Suprapubic skin (tissue), 4 donors: ENCODE results near the gene HECTD3. TPM values are rescaled to one million over a fixed set of nuclear protein-coding genes. Genes with fewer than 3 reads are reported as not detected.
"Not testable (repeated sequence)": the region's sequence is repeated elsewhere in the genome, so short reads cannot be mapped to it uniquely, and the experiment has no call there.

Experiments used
- DNase-seq, 2 donors: peaks; one replicate each; pipeline ENCODE4 v3.0.0-alpha.2; 2019; ENCODE audit warnings: low spot score in 2 of 2
- H3K27ac ChIP-seq: fragments of 200-600 bp; sonication (generic); one replicate; pipeline ENCODE4 v1.5.1; 2019
- H3K27me3 ChIP-seq: fragments of 200-600 bp; sonication (generic); one replicate; pipeline ENCODE4 v1.5.1; 2019
- H3K36me3 ChIP-seq: fragments of 200-600 bp; sonication (generic); one replicate; pipeline ENCODE4 v1.5.1; 2019
- H3K4me1 ChIP-seq: fragments of 200-600 bp; sonication (generic); one replicate; pipeline ENCODE4 v1.5.1; 2019
- H3K4me3 ChIP-seq: fragments of 200-600 bp; sonication (generic); one replicate; pipeline ENCODE4 v1.5.1; 2019; ENCODE audit warnings: mild to moderate bottlenecking
- H3K9me3 ChIP-seq: fragments of 200-600 bp; sonication (generic); one replicate; pipeline ENCODE4 v1.5.1; 2019
- EP300 ChIP-seq: sonication (generic); formaldehyde crosslinking; IDR thresholded peaks from one replicate; pipeline ENCODE4 v1.6.1; 2017; ENCODE audit warnings: antibody characterized with exemption
- POLR2A ChIP-seq, 2 donors: fragments of 450-650 bp; IDR thresholded peaks; one replicate each; pipeline ENCODE4 v1.6.1; 2017; ENCODE audit warnings: antibody characterized with exemption in 2 of 2, mild to moderate bottlenecking in 2 of 2, moderate library complexity in 2 of 2
- POLR2AphosphoS5 ChIP-seq, 3 donors: sonication (generic); formaldehyde crosslinking; IDR thresholded peaks; one replicate each; pipeline ENCODE4 v1.6.1; 2017; ENCODE audit warnings: antibody characterized with exemption in 3 of 3
- WGBS: methylation state at CpG from one replicate; pipeline ENCODE4 v1.1.5; 2018; 5-methylcytosine and 5-hydroxymethylcytosine counted together
- total RNA-seq, 4 donors: library from RNA; depleted of rRNA; stranded (reverse); fragments of >200 nt; gene quantifications; one replicate each; pipeline ENCODE4 v1.1.0, GENCODE V29; 2016
- TF ChIP-seq, protein P1 (sequence below), 2 donors: fragments of 200-600 bp in 1 of 2; fragments of 450-650 bp in 1 of 2; sonication (generic) in 1 of 2; IDR thresholded peaks; one replicate each; pipeline ENCODE4 v1.5.1; 2016 to 2019; ENCODE audit warnings: antibody characterized with exemption in 2 of 2, mild to moderate bottlenecking in 1 of 2, moderate library complexity in 1 of 2

The HECTD3 gene
- total RNA-seq, 4 donors from 2014 or later, result 37.8 to 65.5 (median 56.8) TPM

DNA sequence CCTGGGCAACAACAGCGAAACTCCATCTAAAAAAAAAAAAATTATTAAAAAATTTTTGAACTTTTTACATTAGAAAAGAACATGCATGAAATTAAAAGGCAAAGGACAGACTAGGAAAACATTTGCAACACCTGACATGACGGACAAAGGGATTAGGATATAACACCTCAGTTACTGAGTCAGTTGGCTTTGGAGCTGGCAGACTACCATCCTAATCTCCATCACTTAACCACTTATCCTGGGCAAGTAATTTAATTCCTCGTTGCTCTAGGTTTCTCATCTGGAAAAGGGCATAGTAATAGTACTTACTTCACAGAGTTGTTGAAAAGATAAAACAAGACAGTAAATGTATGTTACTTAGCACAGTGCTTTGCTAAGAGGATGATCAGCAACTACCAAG is 11.9 kb downstream of the HECTD3 start:
- TF ChIP-seq, protein P1, sequence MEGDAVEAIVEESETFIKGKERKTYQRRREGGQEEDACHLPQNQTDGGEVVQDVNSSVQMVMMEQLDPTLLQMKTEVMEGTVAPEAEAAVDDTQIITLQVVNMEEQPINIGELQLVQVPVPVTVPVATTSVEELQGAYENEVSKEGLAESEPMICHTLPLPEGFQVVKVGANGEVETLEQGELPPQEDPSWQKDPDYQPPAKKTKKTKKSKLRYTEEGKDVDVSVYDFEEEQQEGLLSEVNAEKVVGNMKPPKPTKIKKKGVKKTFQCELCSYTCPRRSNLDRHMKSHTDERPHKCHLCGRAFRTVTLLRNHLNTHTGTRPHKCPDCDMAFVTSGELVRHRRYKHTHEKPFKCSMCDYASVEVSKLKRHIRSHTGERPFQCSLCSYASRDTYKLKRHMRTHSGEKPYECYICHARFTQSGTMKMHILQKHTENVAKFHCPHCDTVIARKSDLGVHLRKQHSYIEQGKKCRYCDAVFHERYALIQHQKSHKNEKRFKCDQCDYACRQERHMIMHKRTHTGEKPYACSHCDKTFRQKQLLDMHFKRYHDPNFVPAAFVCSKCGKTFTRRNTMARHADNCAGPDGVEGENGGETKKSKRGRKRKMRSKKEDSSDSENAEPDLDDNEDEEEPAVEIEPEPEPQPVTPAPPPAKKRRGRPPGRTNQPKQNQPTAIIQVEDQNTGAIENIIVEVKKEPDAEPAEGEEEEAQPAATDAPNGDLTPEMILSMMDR (IDR thresholded peaks at IDR 0.05), result no peak
- TF ChIP-seq POLR2A (IDR thresholded peaks at IDR 0.05), result no peak
- TF ChIP-seq EP300, result no peak
- no peak for TF ChIP-seq POLR2AphosphoS5 (IDR thresholded peaks at IDR 0.05)
- WGBS, result 79% methylated on average over 3 of the region's 3 CpGs
- Histone ChIP-seq H3K4me1 (peaks cover 7% of the 10 kb centered on the region), H3K27ac (no peak overlapping the region), H3K36me3 (peaks cover 27% of the 10 kb centered on the region), H3K9me3 (no peaks in the 10 kb centered on the region), H3K4me3 (no peak overlapping the region), H3K27me3 (no peaks in the 10 kb centered on the region)
- DNase-seq, result no peak

DNA sequence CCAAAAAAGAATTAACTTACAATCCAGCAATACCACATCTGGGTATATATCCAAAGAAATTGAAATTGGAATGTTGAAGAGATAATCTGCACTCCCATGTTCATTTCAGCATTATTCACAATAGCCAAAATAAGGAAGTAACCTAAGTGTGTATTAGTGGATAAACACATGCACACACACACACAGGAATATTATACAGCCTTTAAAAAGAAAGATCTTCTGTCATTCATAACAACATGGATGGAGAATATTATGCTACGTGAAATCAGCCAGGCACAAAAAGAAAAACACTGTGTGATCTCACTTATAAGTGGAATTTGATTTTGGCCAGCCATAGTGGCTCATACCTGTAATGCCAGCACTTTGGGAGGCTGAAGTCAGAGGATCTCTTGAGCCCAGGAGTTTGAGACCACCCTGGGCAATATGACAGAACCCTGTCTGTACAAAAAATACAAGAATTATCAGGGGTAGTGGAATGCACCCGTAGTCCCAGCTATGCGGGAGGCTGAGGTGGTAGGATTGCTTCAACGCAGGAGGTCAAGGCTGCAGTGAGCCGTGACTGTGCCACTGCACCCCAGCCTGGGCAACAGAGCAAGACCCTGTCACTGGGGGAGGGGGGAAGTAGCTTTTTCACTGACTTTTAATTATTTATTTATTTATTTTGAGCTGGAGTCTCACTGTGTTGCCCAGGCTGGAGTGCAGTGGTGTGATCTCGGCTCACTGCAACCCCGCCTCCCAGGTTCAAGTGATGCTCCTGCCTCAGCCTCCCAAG is 15.5 kb downstream of the HECTD3 start:
- no peak overlapping the region for H3K27ac ChIP-seq
- DNase-seq, result no peak
- no peak overlapping the region for H3K4me3 ChIP-seq
- WGBS, result 96% methylated on average over 7 of the region's 7 CpGs
- no peak for TF ChIP-seq POLR2AphosphoS5 (IDR thresholded peaks at IDR 0.05)
- TF ChIP-seq, protein P1 (IDR thresholded peaks at IDR 0.05), result no peak
- no peak for TF ChIP-seq EP300
- no peak for TF ChIP-seq POLR2A (IDR thresholded peaks at IDR 0.05)
- no peaks in the 10 kb centered on the region for H3K9me3 ChIP-seq
- peaks cover under 1% of the 10 kb centered on the region for H3K4me1 ChIP-seq
- no peaks in the 10 kb centered on the region for H3K36me3 ChIP-seq
- H3K27me3 ChIP-seq, result no peaks in the 10 kb centered on the region

DNA sequence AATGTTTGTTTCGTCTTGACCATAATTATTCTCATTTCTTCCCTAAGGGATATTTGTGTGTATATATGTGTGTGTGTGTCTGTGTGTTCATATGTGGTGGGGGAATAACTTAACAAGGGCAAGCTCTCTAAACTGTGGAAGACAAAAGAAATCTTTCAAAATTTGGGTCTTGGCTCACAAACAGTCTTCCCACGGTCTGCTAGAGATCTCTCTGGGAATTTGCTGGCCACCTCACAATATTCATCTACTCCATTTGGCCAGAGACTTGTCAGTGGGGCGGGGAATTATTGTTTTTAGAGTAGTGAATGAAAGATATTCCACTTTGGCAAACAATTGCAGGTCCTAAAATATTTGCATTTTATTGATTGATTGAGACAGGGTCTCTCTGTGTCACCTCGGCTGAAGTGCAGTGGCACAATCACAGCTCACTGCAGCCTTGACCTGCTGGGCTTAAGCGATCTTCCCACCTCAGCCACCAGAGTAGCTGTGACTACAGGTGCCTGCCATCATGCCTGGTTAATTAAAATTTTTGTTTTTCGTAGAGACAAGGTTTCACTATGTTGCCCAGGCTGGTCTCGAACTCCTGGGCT is 16.7 kb downstream of the HECTD3 start:
- no peak for TF ChIP-seq POLR2AphosphoS5 (IDR thresholded peaks at IDR 0.05)
- no peak for TF ChIP-seq EP300
- no peak for TF ChIP-seq POLR2A (IDR thresholded peaks at IDR 0.05)
- TF ChIP-seq, protein P1 (IDR thresholded peaks at IDR 0.05), result no peak
- DNase-seq, result no peak
- H3K27me3 ChIP-seq, result no peaks in the 10 kb centered on the region
- no peaks in the 10 kb centered on the region for H3K9me3 ChIP-seq
- H3K36me3 ChIP-seq, result no peaks in the 10 kb centered on the region
- 77% methylated on average over 7 of the region's 7 CpGs for WGBS
- H3K27ac ChIP-seq, result no peak overlapping the region
- no peak overlapping the region for H3K4me3 ChIP-seq
- H3K4me1 ChIP-seq, result no peaks in the 10 kb centered on the region

DNA sequence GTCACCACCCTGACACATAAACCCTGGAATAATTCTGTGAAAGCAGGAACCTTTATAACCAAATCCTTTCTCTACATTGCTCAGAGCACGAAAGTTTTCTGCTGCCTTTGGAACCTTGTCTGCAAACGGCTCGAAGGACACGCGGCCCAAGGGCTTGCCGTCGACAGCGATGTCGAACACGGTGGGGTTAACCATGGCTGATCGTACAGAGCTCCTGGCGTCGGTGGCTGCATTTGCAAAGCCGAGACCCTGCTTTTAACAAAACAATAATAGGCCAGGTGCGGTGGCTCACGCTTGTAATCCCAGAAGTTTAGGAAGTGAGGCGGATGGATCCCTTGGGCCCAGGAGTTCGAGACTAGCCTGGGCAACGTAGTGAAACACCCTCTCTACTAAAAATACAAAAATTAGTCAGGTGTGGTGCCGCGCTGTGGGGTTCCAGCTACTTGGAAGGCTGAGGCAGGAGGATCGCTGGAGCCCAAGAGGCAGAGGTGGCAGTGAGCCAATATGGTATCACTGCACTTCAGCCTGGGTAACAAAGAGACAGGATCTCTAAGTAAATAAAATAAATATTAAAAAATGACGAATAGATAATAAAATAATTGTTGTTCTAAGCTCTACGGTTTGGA is 22.5 kb downstream of the HECTD3 start:
- TF ChIP-seq, protein P1 (IDR thresholded peaks at IDR 0.05), result no peak
- TF ChIP-seq POLR2A (IDR thresholded peaks at IDR 0.05) (no peak), POLR2AphosphoS5 (IDR thresholded peaks at IDR 0.05) (no peak), EP300 (no peak)
- H3K27ac ChIP-seq, result no peak overlapping the region
- H3K36me3 ChIP-seq, result no peaks in the 10 kb centered on the region
- no peak overlapping the region for H3K4me3 ChIP-seq
- no peaks in the 10 kb centered on the region for H3K27me3 ChIP-seq
- no peaks in the 10 kb centered on the region for H3K9me3 ChIP-seq
- WGBS, result 93% methylated on average over 24 of the region's 24 CpGs
- H3K4me1 ChIP-seq, result peaks cover 16% of the 10 kb centered on the region
- no peak for DNase-seq

DNA sequence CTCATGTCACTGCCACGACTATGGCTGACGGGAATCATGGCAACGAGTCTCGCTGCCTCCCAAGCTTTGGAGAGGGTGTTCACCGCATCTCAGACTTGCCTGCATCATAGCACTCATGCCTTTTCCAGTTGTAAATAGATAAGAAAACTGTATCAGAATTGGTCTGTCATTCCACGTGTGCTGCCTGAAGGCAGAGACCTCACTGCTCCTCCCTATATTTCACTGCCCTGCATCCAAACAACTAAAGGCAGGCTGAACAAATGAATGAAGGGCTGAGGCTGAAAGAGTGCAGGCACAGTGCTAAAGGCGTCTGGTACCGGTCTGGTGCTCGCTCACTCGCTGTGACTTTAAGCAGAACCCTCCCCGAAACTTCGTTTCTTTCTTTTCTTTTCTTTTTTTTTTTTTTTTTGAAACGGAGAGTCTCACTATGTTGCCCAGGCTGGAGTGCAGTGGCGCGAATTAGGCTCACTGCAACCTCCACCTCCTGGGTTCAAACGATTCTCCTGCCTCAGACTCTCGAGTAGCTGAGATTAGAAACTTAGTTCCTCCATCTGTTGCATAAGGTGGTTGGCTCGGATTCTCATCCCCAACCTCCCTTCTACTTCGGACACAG is 25.3 kb downstream of the HECTD3 start:
- TF ChIP-seq POLR2AphosphoS5 (IDR thresholded peaks at IDR 0.05), result no peak
- TF ChIP-seq, protein P1 (IDR thresholded peaks at IDR 0.05), result no peak
- TF ChIP-seq EP300, result no peak
- no peak for TF ChIP-seq POLR2A (IDR thresholded peaks at IDR 0.05)
- H3K27me3 ChIP-seq, result no peaks in the 10 kb centered on the region

DNA sequence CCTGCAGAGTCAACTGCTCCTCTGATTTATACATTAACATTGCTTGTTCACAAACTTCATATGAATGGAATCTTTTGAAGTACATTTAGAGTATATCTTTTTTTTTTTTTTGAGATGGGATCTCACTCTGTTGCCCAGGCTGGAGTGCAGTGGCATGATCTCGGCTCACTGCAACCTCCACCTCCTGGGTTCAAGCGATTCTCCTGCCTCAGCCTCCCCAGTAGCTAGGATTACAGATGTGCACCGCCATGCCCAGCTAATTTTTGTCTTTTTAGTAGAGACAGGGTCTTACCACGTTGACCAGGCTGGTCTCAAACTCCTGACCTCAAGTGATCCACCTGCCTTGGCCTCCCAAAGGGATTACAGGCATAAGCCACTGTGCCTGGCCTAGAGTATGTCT is 33.8 kb downstream of the HECTD3 start:
- peaks cover 68% of the 10 kb centered on the region for H3K36me3 ChIP-seq
- WGBS, result 95% methylated on average over 4 of the region's 4 CpGs
- not testable (repeated sequence) for H3K4me1 ChIP-seq, DNase-seq, H3K9me3 ChIP-seq, H3K4me3 ChIP-seq, H3K27ac ChIP-seq, H3K27me3 ChIP-seq

More for the DNA sequence above, 25.3 kb downstream of the HECTD3 start:
- Histone ChIP-seq H3K9me3 (no peaks in the 10 kb centered on the region), H3K27ac (peak overlapping the region; percentile 74), H3K4me3 (peak overlapping the region; percentile 72), H3K36me3 (peaks cover under 1% of the 10 kb centered on the region), H3K4me1 (peaks cover 16% of the 10 kb centered on the region)
- WGBS, result 8% methylated on average over 19 of the region's 19 CpGs
- no peak for DNase-seq
